ENCODE results near the gene KIAA0232.

DNA sequence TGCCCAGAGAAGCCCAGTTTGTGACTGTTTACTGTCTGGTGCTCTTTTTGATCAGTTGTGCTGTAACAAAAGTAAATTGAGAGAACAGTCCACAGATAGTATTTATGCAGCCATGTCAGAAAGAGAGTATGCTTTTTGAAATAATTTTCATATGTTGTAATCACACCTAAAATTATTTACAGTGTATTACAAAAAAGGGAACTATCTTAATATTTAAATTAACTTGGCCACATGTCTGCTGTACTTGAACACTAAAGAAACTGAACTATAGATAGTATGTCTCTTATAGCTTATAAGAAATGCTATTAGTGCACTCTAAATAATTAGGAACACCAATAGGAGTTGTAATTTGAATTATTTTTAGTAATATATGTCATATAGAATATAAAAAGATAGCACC is 30.2 kb downstream of the KIAA0232 start:
- TF ChIP-seq POLR2AphosphoS5 (IDR thresholded peaks at IDR 0.05; ENCODE audit: control insufficient read depth, insufficient read depth, low read depth, low read length), result no peak
- TF ChIP-seq NFRKB (IDR thresholded peaks at IDR 0.05; ENCODE audit: low read depth), result no peak
- no peak for TF ChIP-seq MTA1 (IDR thresholded peaks at IDR 0.05; ENCODE audit: borderline replicate concordance)
- no peak for TF ChIP-seq POLR2A (conservative IDR thresholded peaks at IDR 0.05)
- TF ChIP-seq, protein P1, sequence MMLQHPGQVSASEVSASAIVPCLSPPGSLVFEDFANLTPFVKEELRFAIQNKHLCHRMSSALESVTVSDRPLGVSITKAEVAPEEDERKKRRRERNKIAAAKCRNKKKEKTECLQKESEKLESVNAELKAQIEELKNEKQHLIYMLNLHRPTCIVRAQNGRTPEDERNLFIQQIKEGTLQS (IDR thresholded peaks at IDR 0.05), result no peak
- TF ChIP-seq, protein P1 (CRISPR knock-in tag; conservative IDR thresholded peaks at IDR 0.05), result no peak
- no peak for TF ChIP-seq U2AF1 (optimal IDR thresholded peaks at IDR 0.05; ENCODE audit: low read depth, low read length)
- no peak for TF ChIP-seq DPF2 (IDR thresholded peaks at IDR 0.05)
- TF ChIP-seq ZNF785 (CRISPR knock-in tag; IDR thresholded peaks at IDR 0.05), result no peak
- no peak for TF ChIP-seq YBX1 (IDR thresholded peaks at IDR 0.05)
- TF ChIP-seq, protein P2, sequence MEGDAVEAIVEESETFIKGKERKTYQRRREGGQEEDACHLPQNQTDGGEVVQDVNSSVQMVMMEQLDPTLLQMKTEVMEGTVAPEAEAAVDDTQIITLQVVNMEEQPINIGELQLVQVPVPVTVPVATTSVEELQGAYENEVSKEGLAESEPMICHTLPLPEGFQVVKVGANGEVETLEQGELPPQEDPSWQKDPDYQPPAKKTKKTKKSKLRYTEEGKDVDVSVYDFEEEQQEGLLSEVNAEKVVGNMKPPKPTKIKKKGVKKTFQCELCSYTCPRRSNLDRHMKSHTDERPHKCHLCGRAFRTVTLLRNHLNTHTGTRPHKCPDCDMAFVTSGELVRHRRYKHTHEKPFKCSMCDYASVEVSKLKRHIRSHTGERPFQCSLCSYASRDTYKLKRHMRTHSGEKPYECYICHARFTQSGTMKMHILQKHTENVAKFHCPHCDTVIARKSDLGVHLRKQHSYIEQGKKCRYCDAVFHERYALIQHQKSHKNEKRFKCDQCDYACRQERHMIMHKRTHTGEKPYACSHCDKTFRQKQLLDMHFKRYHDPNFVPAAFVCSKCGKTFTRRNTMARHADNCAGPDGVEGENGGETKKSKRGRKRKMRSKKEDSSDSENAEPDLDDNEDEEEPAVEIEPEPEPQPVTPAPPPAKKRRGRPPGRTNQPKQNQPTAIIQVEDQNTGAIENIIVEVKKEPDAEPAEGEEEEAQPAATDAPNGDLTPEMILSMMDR (IDR thresholded peaks at IDR 0.05 in 2 of 3, conservative IDR thresholded peaks at IDR 0.05 in 1 of 3; ENCODE audit: insufficient read depth in 2 of 3, low read depth in 1 of 3, low read length in 3 of 3), result no peak
- no peak for TF ChIP-seq ZNF212 (CRISPR knock-in tag; IDR thresholded peaks at IDR 0.05)
- TF ChIP-seq NRF1 (conservative IDR thresholded peaks at IDR 0.05 in 1 of 2, IDR thresholded peaks at IDR 0.05 in 1 of 2), result no peak

Data from K562 (cell line).